HEK293T (cell line): ENCODE data around the gene KIAA1217.

Source experiments
- CTCF ChIA-PET: fragments of 350-600 bp; formaldehyde crosslinking; extraction: SDS; loops from one replicate; lab custom pipeline; 2021; ENCODE audit warnings: antibody characterized with exemption, inconsistent platforms; lab: Yijun Ruan, JAX
- POLR2A ChIA-PET: fragments of 350-600 bp; formaldehyde crosslinking; extraction: SDS; loops from one replicate; lab custom pipeline; 2020; ENCODE audit warnings: antibody characterized with exemption, inconsistent platforms; lab: Yijun Ruan, JAX
- DNase-seq: peaks from one replicate; pipeline ENCODE4 v3.0.0; 2012; ENCODE audit warnings: mixed read lengths; ENCODE audit errors: extremely low spot score
- ARNT ChIP-seq: fragments of 450-650 bp; IDR thresholded peaks from 2 replicates; pipeline ENCODE4 v1.6.1; 2017; ENCODE audit warnings: mild to moderate bottlenecking
- BHLHE40 ChIP-seq: fragments of 450-650 bp; IDR thresholded peaks from 2 replicates; pipeline ENCODE4 v1.6.1; 2016; ENCODE audit warnings: mild to moderate bottlenecking, moderate library complexity, borderline replicate concordance
- CTBP1 ChIP-seq: fragments of 450-650 bp; IDR thresholded peaks from 2 replicates; pipeline ENCODE4 v1.6.1; 2016; ENCODE audit warnings: borderline replicate concordance
- ELF4 ChIP-seq: fragments of 450-650 bp; IDR thresholded peaks from 2 replicates; pipeline ENCODE4 v1.6.1; 2017; ENCODE audit warnings: antibody characterized with exemption
- FOXA1 ChIP-seq: fragments of 450-650 bp; IDR thresholded peaks from 2 replicates; pipeline ENCODE4 v1.6.1; 2016; ENCODE audit warnings: mild to moderate bottlenecking
- FOXK2 ChIP-seq: fragments of 450-650 bp; IDR thresholded peaks from 2 replicates; pipeline ENCODE4 v1.6.1; 2016; ENCODE audit warnings: mild to moderate bottlenecking
- FOXM1 ChIP-seq: fragments of 450-650 bp; IDR thresholded peaks from 2 replicates; pipeline ENCODE4 v1.6.1; 2017; ENCODE audit warnings: mild to moderate bottlenecking, borderline replicate concordance
- HDGF ChIP-seq: fragments of 450-650 bp; IDR thresholded peaks from 2 replicates; pipeline ENCODE4 v1.6.1; 2017; ENCODE audit warnings: antibody characterized with exemption, borderline replicate concordance
- L3MBTL2 ChIP-seq: fragments of 450-650 bp; conservative IDR thresholded peaks from 2 replicates; pipeline ENCODE4 v1.6.1; 2016; ENCODE audit warnings: mild to moderate bottlenecking
- LEF1 ChIP-seq: fragments of 450-650 bp; IDR thresholded peaks from 2 replicates; pipeline ENCODE4 v1.6.1; 2017; ENCODE audit warnings: mild to moderate bottlenecking, borderline replicate concordance
- NFRKB ChIP-seq: fragments of 450-650 bp; IDR thresholded peaks from 2 replicates; pipeline ENCODE4 v1.6.1; 2016; ENCODE audit warnings: mild to moderate bottlenecking, moderate library complexity
- PKNOX1 ChIP-seq: fragments of 450-650 bp; IDR thresholded peaks from 2 replicates; pipeline ENCODE4 v1.6.1; 2016
- SP1 ChIP-seq: fragments of 450-650 bp; IDR thresholded peaks from 2 replicates; pipeline ENCODE4 v1.6.1; 2017
- SUZ12 ChIP-seq: fragments of 450-650 bp; IDR thresholded peaks from 2 replicates; pipeline ENCODE4 v1.6.1; 2016; ENCODE audit warnings: mild to moderate bottlenecking
- TARDBP ChIP-seq: fragments of 450-650 bp; IDR thresholded peaks from 2 replicates; pipeline ENCODE4 v1.6.1; 2016
- ZNF384 ChIP-seq: fragments of 450-650 bp; IDR thresholded peaks from 2 replicates; pipeline ENCODE4 v1.6.1; 2016

The KIAA1217 gene

GRCh38 chr10:24526085-24526649 lies 317.2 kb downstream of the KIAA1217 start:
- no peak for DNase-seq
- CTCF ChIA-PET, result no interaction called here
- TF ChIP-seq ZNF384, result no peak
- TF ChIP-seq ELF4, result no peak
- no peak for TF ChIP-seq CTBP1
- TF ChIP-seq FOXK2, result no peak
- TF ChIP-seq HDGF, result no peak
- TF ChIP-seq TARDBP, result no peak
- TF ChIP-seq BHLHE40, result no peak
- no peak for TF ChIP-seq SUZ12
- TF ChIP-seq FOXM1, result no peak
- no peak for TF ChIP-seq L3MBTL2
- TF ChIP-seq PKNOX1, result no peak
- no peak for TF ChIP-seq ARNT
- TF ChIP-seq NFRKB, result no peak
- TF ChIP-seq FOXA1, result no peak
- no peak for TF ChIP-seq LEF1
- TF ChIP-seq SP1, result no peak
- POLR2A ChIA-PET, result no interaction called here

- ChIA-PET CTCF (no interaction called here), POLR2A (no interaction called here)
- TF ChIP-seq FOXK2 (no peak), ARNT (no peak)
- no peak for DNase-seq
Measured at GRCh38 chr10:24528946-24529345, 320.0 kb downstream of the KIAA1217 start.

- TF ChIP-seq SUZ12 (no peak), FOXK2 (no peak), LEF1 (no peak), SP1 (no peak), CTBP1 (no peak), NFRKB (no peak), PKNOX1 (no peak), L3MBTL2 (no peak), BHLHE40 (no peak)
- ChIA-PET CTCF (interaction anchor here (0.6 to 1.7 kb wide), 2 partner anchors 12 to 459 kb away, joined by 3 to 11 read pairs; no protein-coding TSS in a partner anchor), POLR2A (no interaction called here)
- DNase-seq, result no peak
Measured at GRCh38 chr10:24531439-24531838, 322.5 kb downstream of the KIAA1217 start.

- DNase-seq, result no peak
- CTCF ChIA-PET, result interaction anchor here (0.8 to 1.0 kb wide), 2 partner anchors 17 to 23 kb away, joined by 3 read pairs; no protein-coding TSS in a partner anchor
- POLR2A ChIA-PET, result interaction anchor here (0.7 kb wide), 1 partner anchor 16 kb away, joined by 3 read pairs; no protein-coding TSS in a partner anchor
- TF ChIP-seq HDGF (no peak), ARNT (no peak), CTBP1 (no peak), SP1 (no peak), FOXM1 (no peak), FOXK2 (no peak), TARDBP (no peak), FOXA1 (no peak), LEF1 (no peak), BHLHE40 (no peak), NFRKB (no peak), ZNF384 (no peak), L3MBTL2 (no peak), PKNOX1 (no peak), SUZ12 (no peak), ELF4 (no peak)
Measured at GRCh38 chr10:24533981-24534380, 325.0 kb downstream of the KIAA1217 start.

GRCh38 chr10:24536636-24537035 lies 327.7 kb downstream of the KIAA1217 start:
- DNase-seq, result no peak
- ChIA-PET POLR2A (interaction anchor here (0.6 kb wide), 1 partner anchor 376 kb away, joined by 3 read pairs; no protein-coding TSS in a partner anchor), CTCF (no interaction called here)
- TF ChIP-seq CTBP1, result no peak
- TF ChIP-seq PKNOX1, result no peak
- no peak for TF ChIP-seq L3MBTL2
- TF ChIP-seq HDGF, result no peak
- TF ChIP-seq FOXK2, result no peak
- TF ChIP-seq SUZ12, result no peak
- TF ChIP-seq BHLHE40, result no peak
- TF ChIP-seq NFRKB, result no peak
- TF ChIP-seq ARNT, result no peak
- TF ChIP-seq ZNF384, result no peak
- no peak for TF ChIP-seq TARDBP
- no peak for TF ChIP-seq LEF1
- no peak for TF ChIP-seq SP1
- TF ChIP-seq FOXA1, result no peak
- no peak for TF ChIP-seq ELF4
- no peak for TF ChIP-seq FOXM1
